NOMO-1 (cell line): Measurements from ENCODE around the gene C18orf63.
A peak's percentile ranks its signal among the peaks of the same experiment; 100 is the strongest.

Experiments
- DNase-seq, 2 experiments: peaks; one replicate each; lab custom pipeline; 2025; ENCODE audit not compliant: unreplicated experiment in 2 of 2; lab: John Stamatoyannopoulos, UW

C18orf63 gene

DNA sequence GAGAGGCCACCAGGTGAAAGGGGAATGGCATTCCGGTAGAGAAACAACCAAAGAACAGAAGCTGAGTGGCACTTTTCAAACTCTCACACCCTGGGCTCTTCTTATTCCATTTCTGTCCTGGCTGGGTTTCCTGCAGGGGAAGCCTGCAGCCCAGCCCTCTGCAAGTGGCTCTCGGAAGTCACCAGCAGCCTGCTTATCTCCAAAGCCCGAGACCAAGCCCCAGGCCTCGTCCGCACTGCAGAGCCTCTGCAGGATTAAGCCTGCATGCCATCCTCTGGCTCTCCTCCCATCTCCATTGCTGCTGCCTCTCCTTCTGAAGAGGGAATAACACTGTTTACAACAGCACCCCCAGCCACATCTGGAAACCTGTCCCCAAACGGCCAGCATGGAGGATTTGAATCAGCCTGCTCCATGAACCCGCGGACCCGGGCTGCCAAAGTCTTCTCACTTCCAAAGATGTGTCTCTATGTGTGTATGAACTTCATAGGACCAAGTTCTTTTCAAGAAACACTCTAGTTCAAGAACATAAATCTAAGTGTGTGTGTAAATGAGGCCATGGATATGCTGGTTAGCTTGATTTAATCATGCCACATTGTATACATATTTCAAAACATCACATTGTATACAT lies 87.3 kb downstream of the C18orf63 start:
- no peak for DNase-seq

DNA sequence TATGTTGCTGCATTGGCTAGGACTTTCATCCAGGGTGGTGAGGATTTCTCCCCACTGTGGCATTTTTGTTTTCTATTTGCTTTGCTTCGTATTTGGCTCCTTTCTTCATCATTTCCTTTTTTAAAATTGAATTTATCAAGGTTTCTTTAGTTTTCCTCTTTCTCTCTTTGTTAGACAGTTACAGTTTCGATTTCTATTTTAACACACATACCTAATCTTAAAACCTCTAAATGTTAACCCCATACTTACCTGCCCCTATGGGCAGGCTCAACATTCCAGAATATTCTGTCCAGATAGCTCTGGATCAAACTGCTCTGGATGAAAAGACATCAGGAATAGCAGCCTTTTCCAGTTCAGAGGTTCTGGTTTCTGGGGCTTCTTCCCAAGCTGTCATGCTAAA lies 92.2 kb downstream of the C18orf63 start:
- peak in 1 of 2 experiments; percentile 7 for DNase-seq
